GM18951 (cell line): ENCODE measurements around the gene FABP3.

ENCODE experiments used
- POLR2A ChIP-seq: IDR thresholded peaks from 4 replicates; pipeline ENCODE4 v1.6.1; 2011; ENCODE audit warnings: mild to moderate bottlenecking; ENCODE audit not compliant: insufficient read length, insufficient read depth; ENCODE audit errors: extremely low read depth
- in situ Hi-C: fragments of 300-500 bp; cut with MboI; formaldehyde crosslinking; loops from one replicate; pipeline ENCODE4 v1.12.0; 2022; ENCODE audit warnings: low sequenced_read_pairs, mixed read lengths, inconsistent platforms; ENCODE audit not compliant: unreplicated experiment

Gene FABP3

DNA sequence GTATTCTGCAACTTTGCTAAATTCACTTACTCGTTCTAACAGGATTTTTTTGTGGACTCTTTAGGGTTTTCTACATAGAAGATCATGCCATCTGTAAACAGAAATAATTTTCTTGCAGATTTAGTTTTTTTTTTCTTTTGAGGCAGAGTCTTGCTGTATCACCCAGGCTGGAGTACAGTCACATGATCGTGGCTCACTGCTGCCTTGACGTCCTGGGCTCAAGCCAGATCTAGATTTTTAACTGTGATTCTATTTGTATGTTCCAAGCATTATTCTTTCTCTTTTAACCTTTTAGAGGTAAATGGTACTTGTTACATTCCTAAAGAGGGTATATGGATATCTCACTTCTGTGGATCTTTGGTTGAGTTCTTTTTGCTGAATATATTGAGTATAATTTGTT lies 18.6 kb downstream of the FABP3 start:
- in situ Hi-C loops, result no loop called here
- no peak for TF ChIP-seq POLR2A

DNA sequence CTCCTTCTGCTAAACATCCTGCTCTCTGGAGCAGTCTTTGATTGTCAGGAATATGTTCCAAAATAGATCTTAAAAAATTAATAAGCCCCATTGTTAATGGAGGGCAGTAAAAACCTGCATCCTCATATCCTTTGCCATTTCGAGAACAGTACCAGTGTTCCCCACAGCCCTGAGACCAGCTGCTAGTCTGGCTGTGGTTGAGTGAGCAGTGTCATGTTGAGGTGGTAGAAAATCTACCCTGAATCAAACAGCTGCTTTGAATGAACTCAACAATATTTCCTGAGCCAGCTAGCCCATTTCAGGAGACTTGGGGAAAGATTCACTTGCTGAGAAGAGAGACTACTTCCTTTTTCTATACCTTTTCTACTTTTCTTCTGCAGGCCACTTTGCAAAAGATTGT lies 24.4 kb downstream of the FABP3 start:
- in situ Hi-C loops, result no loop called here
- TF ChIP-seq POLR2A, result no peak

DNA sequence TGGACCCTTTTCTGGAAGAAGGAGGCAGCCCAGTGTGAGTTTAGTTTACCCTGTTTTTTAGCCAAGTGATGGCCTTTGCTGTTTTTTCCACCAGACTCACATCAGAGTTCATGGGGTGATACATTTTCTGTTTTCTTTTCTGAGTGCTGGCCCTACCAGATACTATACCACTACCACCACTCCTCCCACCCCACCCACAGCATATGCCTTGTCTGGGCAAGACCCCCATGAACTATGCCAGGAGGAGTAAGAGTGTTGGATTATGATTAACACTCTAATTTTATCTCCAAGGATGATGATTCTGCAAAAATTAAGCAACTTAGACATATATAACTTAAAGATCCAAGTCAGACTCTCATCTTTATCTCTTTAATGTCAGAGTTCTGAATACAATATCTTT lies 26.1 kb downstream of the FABP3 start:
- TF ChIP-seq POLR2A, result no peak
- in situ Hi-C loops, result no loop called here

DNA sequence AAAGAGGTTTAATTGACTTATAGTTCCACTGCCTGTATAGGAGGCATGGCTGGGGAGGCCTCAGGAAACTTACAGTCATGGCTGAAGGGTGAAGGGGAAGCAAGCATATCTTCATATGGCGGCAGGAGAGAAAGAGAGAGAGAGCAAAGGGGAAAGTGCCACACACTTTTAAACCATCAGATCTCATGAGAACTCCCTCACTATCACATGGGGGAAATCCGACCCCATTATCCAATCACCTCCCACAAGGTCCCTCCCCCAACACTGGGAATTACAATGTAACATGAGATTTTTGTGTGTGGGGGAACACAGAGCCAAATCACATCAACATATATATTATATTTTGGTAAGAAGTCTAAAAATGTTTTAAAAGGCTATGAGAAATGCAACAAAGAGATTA lies 27.2 kb downstream of the FABP3 start:
- no peak for TF ChIP-seq POLR2A
- in situ Hi-C loops, result no loop called here

DNA sequence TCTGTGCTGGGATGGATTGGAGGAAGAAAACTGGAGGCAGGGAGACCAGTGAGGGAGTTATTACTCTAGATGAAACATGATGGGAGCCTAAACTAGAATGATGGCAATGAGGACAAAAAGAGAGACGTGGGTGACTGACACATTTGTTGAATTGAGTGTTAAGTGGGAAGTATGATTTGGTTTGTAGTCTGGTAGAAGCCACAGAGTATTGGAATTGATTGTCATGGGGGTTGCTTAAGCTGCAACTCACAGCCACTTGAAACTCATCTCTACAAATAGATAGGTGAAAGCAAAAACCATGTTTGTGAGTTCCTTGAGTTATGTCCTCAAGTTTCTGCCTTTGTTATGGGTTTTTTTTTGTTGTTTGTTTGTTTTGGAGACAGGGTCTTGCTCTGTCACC lies 28.4 kb downstream of the FABP3 start:
- in situ Hi-C loops, result no loop called here
- TF ChIP-seq POLR2A, result no peak

DNA sequence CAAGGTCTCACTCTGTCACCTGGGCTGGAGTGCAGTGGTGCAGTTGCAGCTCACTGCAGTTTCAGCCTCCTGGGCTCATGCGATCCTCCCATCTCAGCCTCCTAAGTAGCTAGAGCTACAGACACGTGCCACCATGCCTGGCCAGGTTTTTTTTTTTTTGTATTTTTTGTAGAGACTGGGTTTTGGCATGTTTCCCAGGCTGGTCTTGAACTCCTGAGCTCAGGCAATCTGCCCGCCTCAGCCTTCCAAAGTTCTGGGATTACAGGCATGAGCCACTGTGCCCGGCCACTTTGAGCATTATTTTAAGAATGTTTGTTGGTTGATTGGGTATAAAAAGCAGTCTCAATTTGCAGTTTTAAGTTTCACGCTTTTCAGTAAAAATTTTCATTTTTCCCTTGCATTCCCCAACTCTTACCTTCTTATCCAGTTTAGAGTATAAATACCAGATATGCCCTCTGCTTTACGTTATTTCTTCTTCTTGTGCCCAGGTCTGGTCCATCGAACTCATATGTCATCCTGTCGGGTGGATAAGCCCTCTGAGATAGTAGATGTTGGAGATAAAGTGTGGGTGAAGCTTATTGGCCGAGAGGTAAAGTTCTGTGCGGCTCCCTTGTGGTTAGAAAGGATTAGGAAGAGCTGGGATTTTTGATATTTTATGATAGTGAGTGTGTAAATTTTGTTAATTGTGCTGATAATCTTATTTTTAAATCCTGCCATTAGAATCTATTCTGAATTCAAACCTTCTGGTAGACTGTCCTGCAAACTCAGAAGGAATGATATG lies 36.0 kb downstream of the FABP3 start:
- in situ Hi-C loops, result no loop called here
- no peak for TF ChIP-seq POLR2A

DNA sequence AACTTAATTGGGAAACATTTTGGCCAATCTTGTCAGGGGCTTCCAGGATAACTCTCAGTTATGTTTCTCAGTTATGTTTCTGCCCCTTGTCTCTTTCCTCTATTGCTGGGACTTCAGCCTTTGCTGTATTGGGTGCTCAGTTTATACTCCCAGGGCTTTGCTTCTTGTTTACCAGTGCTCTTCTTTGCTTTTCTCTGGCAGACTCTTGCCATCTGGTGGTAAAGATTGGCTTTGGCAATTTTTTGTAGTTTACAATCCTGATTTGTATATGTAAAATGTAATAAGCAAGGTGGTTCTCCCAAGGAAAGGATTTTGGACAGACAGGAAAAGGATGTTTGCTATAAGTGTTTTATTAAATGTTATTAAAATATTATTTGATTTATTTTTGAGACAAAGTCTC lies 37.9 kb downstream of the FABP3 start:
- no peak for TF ChIP-seq POLR2A
- in situ Hi-C loops, result no loop called here

DNA sequence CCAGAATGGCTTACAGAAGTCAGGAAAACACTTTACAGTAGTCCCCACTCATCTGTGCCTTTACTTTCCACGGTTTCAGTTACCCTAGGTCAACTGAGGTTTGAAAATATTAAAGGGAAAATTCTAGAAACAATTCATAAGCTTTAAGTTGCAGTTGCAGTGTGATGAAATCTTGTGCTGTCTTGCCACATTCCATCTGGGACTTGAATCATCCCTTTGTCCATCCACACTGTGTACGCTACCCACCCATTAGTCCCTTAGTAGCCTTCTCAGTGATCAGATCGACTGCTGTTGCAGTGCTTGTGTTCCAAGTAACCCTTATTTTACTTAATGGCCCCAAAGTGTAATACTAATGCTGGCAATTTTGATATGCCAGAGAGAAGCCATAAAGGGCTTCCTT lies 45.5 kb downstream of the FABP3 start:
- in situ Hi-C loops, result no loop called here
- TF ChIP-seq POLR2A, result no peak

DNA sequence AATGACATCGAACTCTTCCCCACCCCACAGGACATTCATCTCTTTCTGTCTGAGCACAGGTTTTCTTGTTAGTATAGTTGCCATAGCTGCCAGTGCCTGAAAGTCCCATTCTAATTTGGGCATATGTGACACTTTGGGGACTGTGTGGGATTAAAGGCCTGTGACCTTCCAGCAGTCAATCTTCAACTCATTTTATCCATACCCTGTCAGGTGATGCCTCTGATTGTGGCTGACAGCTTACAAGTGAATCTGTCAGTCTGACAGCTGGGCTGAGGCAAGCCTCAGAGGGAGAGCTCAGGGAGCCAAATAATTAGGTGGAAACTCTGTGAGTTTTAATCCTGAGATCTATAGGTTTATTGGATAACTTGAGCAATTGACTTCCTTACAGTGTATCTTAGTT lies 46.4 kb downstream of the FABP3 start:
- in situ Hi-C loops, result no loop called here
- no peak for TF ChIP-seq POLR2A

DNA sequence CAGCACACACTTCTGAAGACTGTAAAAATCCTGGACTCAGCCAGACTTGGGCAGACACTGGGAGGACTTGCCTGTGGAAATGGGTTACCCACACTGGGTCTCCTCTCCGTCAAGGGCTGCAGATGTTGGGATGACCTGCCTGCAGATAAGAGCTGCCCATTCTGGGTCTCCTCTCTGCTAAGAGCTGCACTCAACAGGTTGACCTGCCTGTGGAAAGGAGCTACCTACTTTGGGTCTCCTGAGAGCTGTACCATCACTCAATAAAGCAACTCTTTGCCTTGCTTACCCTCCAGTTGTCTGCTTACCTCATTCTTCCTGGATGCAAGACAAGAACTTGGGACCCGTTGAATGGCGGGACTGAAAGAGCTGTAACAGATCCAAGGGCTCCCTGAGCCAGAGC lies 47.9 kb downstream of the FABP3 start:
- TF ChIP-seq POLR2A, result no peak
- in situ Hi-C loops, result no loop called here

DNA sequence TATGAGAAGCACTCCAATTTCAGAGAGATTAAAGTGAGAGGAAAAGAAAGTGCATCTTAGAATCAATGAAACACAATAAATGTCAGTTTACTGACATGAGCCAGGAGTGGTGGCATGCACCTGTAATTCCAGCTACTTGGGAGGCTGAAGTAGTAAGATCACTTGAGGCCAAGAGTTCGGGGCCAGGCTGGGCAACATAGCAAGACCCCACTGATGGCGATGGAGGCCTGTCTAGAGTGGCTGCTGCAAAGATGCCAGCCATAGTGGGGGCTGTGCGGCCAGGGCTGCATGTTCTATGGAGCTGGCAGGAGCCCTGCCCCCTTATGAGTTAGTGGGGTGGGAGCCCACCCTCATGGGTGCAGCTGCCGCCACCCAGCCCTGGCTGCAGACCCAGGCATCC lies 48.8 kb downstream of the FABP3 start:
- in situ Hi-C loops, result no loop called here
- TF ChIP-seq POLR2A, result no peak

DNA sequence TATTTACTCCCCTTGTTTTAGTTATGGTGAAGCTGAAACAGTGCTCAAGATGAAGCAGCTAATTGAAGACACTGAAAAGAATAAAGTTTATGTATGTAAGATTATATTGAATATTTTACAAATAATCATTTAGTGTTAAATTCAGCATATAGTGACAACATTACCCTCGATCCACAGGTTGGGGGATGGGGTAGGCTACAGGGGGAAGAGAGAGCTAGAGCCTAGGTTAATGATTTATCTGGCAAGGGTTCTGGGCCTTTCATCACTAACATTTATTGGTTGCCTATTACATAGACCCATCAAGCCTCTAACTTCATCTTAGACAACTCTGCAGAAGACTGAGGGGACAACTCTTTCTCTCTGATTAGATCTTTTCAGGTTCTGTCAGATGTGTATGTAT lies 54.7 kb downstream of the FABP3 start:
- in situ Hi-C loops, result no loop called here
- TF ChIP-seq POLR2A, result no peak

DNA sequence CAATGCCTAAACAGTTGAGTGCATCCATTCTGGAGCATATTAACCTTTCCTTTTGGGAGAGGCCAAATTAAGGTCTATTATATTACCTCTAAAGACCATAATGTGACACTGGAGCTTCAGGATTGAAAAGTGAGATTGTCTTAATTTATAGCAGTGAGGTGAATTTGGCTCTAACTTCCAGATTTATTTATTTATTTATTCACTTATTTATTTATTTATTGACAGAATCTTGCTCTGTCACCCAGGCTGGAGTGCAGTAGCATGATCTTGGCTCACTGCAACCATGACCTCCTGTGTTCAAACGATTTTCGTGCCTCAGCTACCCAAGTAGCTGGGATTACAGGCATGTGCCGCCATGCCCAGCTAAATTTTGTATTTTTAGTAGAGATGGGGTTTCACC lies 57.0 kb downstream of the FABP3 start:
- in situ Hi-C loops, result no loop called here
- no peak for TF ChIP-seq POLR2A
